ENCODE results near the gene GALNT6. TPM values are rescaled to one million over a fixed set of nuclear protein-coding genes. Genes with fewer than 3 reads are reported as not detected.

GALNT6 gene
- total and polyA plus RNA-seq, 2 experiments from 2014 or later = 28.4 to 30.7 TPM

DNA sequence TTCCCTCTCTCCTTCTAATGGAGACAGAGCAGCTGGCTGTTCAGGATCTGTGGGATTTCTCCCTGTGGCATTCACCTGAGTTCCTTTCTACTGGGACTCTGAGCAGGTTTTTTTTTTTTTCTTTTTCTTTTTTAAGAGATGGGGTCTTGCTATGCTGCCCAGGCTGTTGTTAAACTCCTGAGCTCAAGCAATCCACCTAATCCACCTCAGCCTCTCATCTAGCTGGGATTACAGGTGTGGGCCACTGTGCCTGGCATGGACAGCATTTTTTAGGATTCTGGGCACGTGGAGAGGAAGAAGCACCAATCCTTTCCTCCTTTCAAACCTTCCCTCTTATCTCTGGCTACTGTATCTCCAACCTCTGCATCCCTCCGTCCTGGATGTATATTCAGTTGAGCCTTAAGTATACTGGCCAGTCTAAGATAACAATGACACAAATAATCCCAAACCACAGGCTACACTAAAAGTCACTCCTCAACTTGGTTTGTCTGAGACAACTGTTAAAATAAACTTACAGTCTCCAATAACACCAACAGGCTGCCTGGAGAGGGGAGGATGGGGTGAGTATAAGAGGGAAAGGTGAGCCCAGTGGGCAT lies 28.4 kb downstream of the GALNT6 start:
- DNase-seq (ENCODE audit: low spot score) = no peak
- H3K27me3 ChIP-seq = no peaks in the 10 kb centered on the region
- TF ChIP-seq EZH2 (IDR thresholded peaks at IDR 0.05; ENCODE audit: borderline replicate concordance) = no peak
- TF ChIP-seq, protein P1, sequence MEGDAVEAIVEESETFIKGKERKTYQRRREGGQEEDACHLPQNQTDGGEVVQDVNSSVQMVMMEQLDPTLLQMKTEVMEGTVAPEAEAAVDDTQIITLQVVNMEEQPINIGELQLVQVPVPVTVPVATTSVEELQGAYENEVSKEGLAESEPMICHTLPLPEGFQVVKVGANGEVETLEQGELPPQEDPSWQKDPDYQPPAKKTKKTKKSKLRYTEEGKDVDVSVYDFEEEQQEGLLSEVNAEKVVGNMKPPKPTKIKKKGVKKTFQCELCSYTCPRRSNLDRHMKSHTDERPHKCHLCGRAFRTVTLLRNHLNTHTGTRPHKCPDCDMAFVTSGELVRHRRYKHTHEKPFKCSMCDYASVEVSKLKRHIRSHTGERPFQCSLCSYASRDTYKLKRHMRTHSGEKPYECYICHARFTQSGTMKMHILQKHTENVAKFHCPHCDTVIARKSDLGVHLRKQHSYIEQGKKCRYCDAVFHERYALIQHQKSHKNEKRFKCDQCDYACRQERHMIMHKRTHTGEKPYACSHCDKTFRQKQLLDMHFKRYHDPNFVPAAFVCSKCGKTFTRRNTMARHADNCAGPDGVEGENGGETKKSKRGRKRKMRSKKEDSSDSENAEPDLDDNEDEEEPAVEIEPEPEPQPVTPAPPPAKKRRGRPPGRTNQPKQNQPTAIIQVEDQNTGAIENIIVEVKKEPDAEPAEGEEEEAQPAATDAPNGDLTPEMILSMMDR (IDR thresholded peaks at IDR 0.05; ENCODE audit: poor library complexity) = no peak
- TF ChIP-seq EZH2phosphoT487 (IDR thresholded peaks at IDR 0.05; ENCODE audit: low read depth, severe bottlenecking, unreplicated experiment) = no peak
- H3K4me1 ChIP-seq (ENCODE audit: insufficient read depth) = no peaks in the 10 kb centered on the region
- no peak overlapping the region for H3K4me3 ChIP-seq
- 76% methylated on average over 2 of the region's 2 CpGs for WGBS (ENCODE audit: low lambda C conversion rate, missing lambda C conversion rate)
- H4K20me1 ChIP-seq (ENCODE audit: insufficient read depth, poor library complexity, severe bottlenecking) = no peaks in the 10 kb centered on the region
- H3K79me2 ChIP-seq = no peaks in the 10 kb centered on the region
- no peak overlapping the region for H3K27ac ChIP-seq
- H3K9me2 ChIP-seq (replicated peaks; ENCODE audit: insufficient read depth) = no peaks in the 10 kb centered on the region
- no peak overlapping the region for H3K4me2 ChIP-seq
- H2AFZ ChIP-seq = no peak overlapping the region
- no peaks in the 10 kb centered on the region for H3K36me3 ChIP-seq (replicated peaks; ENCODE audit: insufficient read depth, low read depth)
- H3K9me3 ChIP-seq (ENCODE audit: low read depth) = no peaks in the 10 kb centered on the region

DNA sequence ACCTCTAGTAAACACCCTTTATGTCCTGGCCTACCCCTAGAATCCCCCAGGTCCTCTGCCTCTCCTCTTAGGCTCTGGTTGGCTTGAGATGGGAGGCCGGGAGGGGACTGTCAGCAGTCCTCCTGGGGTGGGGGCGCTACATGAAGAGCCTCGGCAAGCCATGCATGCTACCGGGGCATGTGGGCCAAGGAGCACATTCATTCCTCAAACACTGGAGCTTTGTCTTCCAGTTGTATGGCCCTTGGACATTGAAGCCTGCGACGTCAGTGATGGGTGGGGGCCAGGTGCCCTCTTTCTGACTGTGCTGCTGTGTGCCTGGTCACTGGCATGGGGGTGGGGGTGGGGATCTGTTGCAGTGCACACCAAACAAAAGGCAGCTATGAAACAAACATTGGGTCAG lies 28.9 kb downstream of the GALNT6 start:
- 97% methylated on average over 6 of the region's 6 CpGs for WGBS (ENCODE audit: low lambda C conversion rate, missing lambda C conversion rate)
- Histone ChIP-seq H3K4me3 (no peak overlapping the region), H3K4me1 (ENCODE audit: insufficient read depth) (no peaks in the 10 kb centered on the region), H3K79me2 (no peaks in the 10 kb centered on the region), H4K20me1 (ENCODE audit: insufficient read depth, poor library complexity, severe bottlenecking) (no peaks in the 10 kb centered on the region), H3K9me2 (replicated peaks; ENCODE audit: insufficient read depth) (no peaks in the 10 kb centered on the region), H3K27me3 (no peaks in the 10 kb centered on the region), H3K36me3 (replicated peaks; ENCODE audit: insufficient read depth, low read depth) (no peaks in the 10 kb centered on the region), H3K27ac (no peak overlapping the region), H2AFZ (no peak overlapping the region), H3K4me2 (no peak overlapping the region), H3K9me3 (ENCODE audit: low read depth) (no peaks in the 10 kb centered on the region)
- TF ChIP-seq EZH2phosphoT487 (IDR thresholded peaks at IDR 0.05; ENCODE audit: low read depth, severe bottlenecking, unreplicated experiment) = no peak
- no peak for TF ChIP-seq EZH2 (IDR thresholded peaks at IDR 0.05; ENCODE audit: borderline replicate concordance)
- TF ChIP-seq, protein P1 (IDR thresholded peaks at IDR 0.05; ENCODE audit: poor library complexity) = no peak
- no peak for DNase-seq (ENCODE audit: low spot score)

DNA sequence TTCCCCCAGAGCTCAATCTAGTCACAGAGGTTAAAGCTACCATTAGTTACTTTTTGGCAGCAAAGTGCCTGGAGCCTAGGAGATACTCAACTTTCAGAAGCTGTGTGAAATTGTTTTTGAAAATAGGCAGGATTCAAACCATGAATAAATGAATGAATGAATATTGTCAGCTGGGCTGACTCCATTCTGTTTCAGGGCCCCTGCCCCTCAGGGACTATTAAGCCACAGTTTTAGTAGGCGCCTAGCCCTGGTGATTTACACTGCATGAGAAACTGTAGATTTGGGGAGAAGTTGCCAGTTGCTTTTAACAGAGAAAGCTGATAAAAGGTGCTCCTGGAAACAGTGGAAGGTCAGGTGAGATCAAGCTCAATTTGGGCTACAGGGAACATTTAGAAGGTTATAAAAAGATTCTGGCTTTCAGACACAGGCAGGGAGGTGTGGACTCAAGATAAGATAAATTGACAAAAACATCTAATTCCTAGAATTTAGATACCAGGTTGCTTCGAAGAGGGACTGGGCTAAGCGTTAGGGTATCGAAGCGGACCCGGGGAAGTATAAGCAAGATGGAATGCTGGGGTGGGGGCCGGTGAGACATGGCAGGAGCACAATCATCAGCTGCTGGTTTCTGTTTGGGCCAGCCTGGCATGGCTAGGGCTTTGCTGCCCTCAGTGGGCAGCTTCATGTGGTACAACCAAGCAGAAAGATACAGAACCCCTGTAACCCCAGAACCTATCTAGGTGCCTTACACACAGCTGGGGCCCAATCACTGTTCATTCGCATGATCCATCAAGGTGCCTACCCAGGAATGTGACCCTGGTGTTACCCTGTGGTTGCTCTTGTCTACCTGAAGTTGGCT lies 29.8 kb downstream of the GALNT6 start:
- H2AFZ ChIP-seq = no peak overlapping the region
- TF ChIP-seq EZH2 (IDR thresholded peaks at IDR 0.05; ENCODE audit: borderline replicate concordance) (no peak), EZH2phosphoT487 (IDR thresholded peaks at IDR 0.05; ENCODE audit: low read depth, severe bottlenecking, unreplicated experiment) (no peak)
- TF ChIP-seq, protein P1 (IDR thresholded peaks at IDR 0.05; ENCODE audit: poor library complexity) = no peak
- H3K9me3 ChIP-seq (ENCODE audit: low read depth) = no peaks in the 10 kb centered on the region
- no peak for DNase-seq (ENCODE audit: low spot score)
- H3K4me1 ChIP-seq (ENCODE audit: insufficient read depth) = no peaks in the 10 kb centered on the region
- H3K9me2 ChIP-seq (replicated peaks; ENCODE audit: insufficient read depth) = no peaks in the 10 kb centered on the region
- no peak overlapping the region for H3K4me3 ChIP-seq
- H3K27ac ChIP-seq = no peak overlapping the region
- WGBS (ENCODE audit: low lambda C conversion rate, missing lambda C conversion rate) = 78% methylated on average over 8 of the region's 8 CpGs
- H4K20me1 ChIP-seq (ENCODE audit: insufficient read depth, poor library complexity, severe bottlenecking) = no peaks in the 10 kb centered on the region
- H3K4me2 ChIP-seq = no peak overlapping the region
- H3K27me3 ChIP-seq = no peaks in the 10 kb centered on the region
- no peaks in the 10 kb centered on the region for H3K36me3 ChIP-seq (replicated peaks; ENCODE audit: insufficient read depth, low read depth)
- H3K79me2 ChIP-seq = no peaks in the 10 kb centered on the region

All from hepatocyte (in vitro differentiated cells).